ENCODE data around the gene TIMP2. TPM values are rescaled to one million over a fixed set of nuclear protein-coding genes. Genes with fewer than 3 reads are reported as not detected.

Gene TIMP2
- total RNA-seq, 1 experiment from 2014 or later, result 64.8 TPM

DNA sequence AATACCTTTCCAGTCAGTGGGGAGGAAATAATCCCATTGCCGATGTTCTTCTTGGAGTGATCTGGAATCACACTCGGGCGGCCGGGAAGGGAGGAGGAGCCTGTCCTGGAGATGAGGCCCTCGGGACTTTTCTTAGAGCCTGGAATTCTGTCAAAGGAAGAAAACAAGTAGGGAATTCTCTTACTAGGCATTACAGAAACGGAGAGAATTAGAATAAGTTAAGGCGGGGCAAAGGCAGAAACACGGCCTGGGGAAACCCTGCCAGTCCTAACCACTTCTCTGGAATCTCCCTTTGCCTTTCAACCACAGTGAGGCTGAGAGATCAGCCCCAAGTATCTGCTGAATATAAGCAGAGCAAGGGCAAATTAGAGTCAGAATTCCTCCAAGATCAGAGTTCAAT is 112.3 kb downstream of the TIMP2 start:
- ChIA-PET CTCF (no interaction called here), POLR2A (no interaction called here), RAD21 (ENCODE audit: low non-redundant PET in 1 of 2, low total read pairs in 2 of 2, uncharacterized antibody in 2 of 2, unreplicated experiment in 2 of 2) (no interaction called here)
- no peak for DNase-seq (ENCODE audit: low read depth, low spot score)
- intact Hi-C loops (cut with micrococcal nuclease), result no loop called here
- Histone ChIP-seq H3K4me3 (replicated peaks in 1 of 2; ENCODE audit: low read depth in 1 of 2, low read length in 2 of 2) (no peak overlapping the region), H3K79me2 (ENCODE audit: insufficient read depth, low read length) (peaks cover 56% of the 10 kb centered on the region), H3K27me3 (ENCODE audit: insufficient read depth, low read length) (no peaks in the 10 kb centered on the region), H3K9me2 (ENCODE audit: insufficient read depth) (no peaks in the 10 kb centered on the region), H3K4me1 (ENCODE audit: control insufficient read depth in 1 of 2, insufficient read depth in 2 of 2, low read length in 2 of 2) (no peaks in the 10 kb centered on the region), H3K36me3 (ENCODE audit: control insufficient read depth in 1 of 2, insufficient read depth in 2 of 2, low read length in 2 of 2) (peaks cover 79 to 90% of the 10 kb centered on the region in 2 experiments), H3K9ac (ENCODE audit: low read length) (no peak overlapping the region), H3K4me2 (ENCODE audit: low read length) (no peak overlapping the region), H3K9me3 (ENCODE audit: control insufficient read depth in 1 of 2, insufficient read depth in 1 of 2, low read depth in 1 of 2, low read length in 2 of 2) (no peaks in the 10 kb centered on the region), H3K27ac (ENCODE audit: low read depth, low read length) (no peak overlapping the region), H2AFZ (ENCODE audit: low read depth, low read length, poor library complexity, severe bottlenecking) (no peak overlapping the region), H4K20me1 (ENCODE audit: insufficient read depth) (0 out of 2 replicates have a peak, but pooled peaks cover 8% of the 10 kb centered on the region)
- BruUV-seq (replicated peaks), result no TSS peak
- ATAC-seq, result no peak
- no peak for TF ChIP-seq SRF (IDR thresholded peaks at IDR 0.05; ENCODE audit: low read depth)
- TF ChIP-seq ZNF274 (IDR thresholded peaks at IDR 0.05; ENCODE audit: low read depth, low read length), result no peak
- no peak for TF ChIP-seq ELF1 (IDR thresholded peaks at IDR 0.05; ENCODE audit: borderline replicate concordance, low read depth)
- TF ChIP-seq SIN3A (IDR thresholded peaks at IDR 0.05; ENCODE audit: low read depth), result no peak
- TF ChIP-seq, protein P1, sequence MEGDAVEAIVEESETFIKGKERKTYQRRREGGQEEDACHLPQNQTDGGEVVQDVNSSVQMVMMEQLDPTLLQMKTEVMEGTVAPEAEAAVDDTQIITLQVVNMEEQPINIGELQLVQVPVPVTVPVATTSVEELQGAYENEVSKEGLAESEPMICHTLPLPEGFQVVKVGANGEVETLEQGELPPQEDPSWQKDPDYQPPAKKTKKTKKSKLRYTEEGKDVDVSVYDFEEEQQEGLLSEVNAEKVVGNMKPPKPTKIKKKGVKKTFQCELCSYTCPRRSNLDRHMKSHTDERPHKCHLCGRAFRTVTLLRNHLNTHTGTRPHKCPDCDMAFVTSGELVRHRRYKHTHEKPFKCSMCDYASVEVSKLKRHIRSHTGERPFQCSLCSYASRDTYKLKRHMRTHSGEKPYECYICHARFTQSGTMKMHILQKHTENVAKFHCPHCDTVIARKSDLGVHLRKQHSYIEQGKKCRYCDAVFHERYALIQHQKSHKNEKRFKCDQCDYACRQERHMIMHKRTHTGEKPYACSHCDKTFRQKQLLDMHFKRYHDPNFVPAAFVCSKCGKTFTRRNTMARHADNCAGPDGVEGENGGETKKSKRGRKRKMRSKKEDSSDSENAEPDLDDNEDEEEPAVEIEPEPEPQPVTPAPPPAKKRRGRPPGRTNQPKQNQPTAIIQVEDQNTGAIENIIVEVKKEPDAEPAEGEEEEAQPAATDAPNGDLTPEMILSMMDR (IDR thresholded peaks at IDR 0.05 in 2 of 3, conservative IDR thresholded peaks at IDR 0.05 in 1 of 3; ENCODE audit: borderline replicate concordance in 1 of 3, insufficient read depth in 1 of 3, low read depth in 2 of 3, low read length in 2 of 3), result no peak
- no peak for TF ChIP-seq SP1 (IDR thresholded peaks at IDR 0.05; ENCODE audit: low read depth)
- TF ChIP-seq YY1 (IDR thresholded peaks at IDR 0.05; ENCODE audit: extremely low read depth, insufficient replicate concordance, low read depth, low read length), result no peak
- no peak for TF ChIP-seq ZFX (IDR thresholded peaks at IDR 0.05)
- TF ChIP-seq EZH2phosphoT487 (IDR thresholded peaks at IDR 0.05; ENCODE audit: borderline replicate concordance), result no peak
- TF ChIP-seq POLR2AphosphoS5 (IDR thresholded peaks at IDR 0.05; ENCODE audit: low read depth, low read length), result no peak
- TF ChIP-seq, protein P2, sequence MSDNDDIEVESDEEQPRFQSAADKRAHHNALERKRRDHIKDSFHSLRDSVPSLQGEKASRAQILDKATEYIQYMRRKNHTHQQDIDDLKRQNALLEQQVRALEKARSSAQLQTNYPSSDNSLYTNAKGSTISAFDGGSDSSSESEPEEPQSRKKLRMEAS (IDR thresholded peaks at IDR 0.05), result no peak
- no peak for TF ChIP-seq POLR2A (IDR thresholded peaks at IDR 0.05; ENCODE audit: borderline replicate concordance, extremely low read depth, insufficient read depth, insufficient read length)
- TF ChIP-seq, protein P3, sequence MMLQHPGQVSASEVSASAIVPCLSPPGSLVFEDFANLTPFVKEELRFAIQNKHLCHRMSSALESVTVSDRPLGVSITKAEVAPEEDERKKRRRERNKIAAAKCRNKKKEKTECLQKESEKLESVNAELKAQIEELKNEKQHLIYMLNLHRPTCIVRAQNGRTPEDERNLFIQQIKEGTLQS (IDR thresholded peaks at IDR 0.05), result no peak
- no peak for TF ChIP-seq CBX3 (IDR thresholded peaks at IDR 0.05; ENCODE audit: low read depth)
- TF ChIP-seq, protein P4, sequence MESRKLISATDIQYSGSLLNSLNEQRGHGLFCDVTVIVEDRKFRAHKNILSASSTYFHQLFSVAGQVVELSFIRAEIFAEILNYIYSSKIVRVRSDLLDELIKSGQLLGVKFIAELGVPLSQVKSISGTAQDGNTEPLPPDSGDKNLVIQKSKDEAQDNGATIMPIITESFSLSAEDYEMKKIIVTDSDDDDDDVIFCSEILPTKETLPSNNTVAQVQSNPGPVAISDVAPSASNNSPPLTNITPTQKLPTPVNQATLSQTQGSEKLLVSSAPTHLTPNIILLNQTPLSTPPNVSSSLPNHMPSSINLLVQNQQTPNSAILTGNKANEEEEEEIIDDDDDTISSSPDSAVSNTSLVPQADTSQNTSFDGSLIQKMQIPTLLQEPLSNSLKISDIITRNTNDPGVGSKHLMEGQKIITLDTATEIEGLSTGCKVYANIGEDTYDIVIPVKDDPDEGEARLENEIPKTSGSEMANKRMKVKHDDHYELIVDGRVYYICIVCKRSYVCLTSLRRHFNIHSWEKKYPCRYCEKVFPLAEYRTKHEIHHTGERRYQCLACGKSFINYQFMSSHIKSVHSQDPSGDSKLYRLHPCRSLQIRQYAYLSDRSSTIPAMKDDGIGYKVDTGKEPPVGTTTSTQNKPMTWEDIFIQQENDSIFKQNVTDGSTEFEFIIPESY (IDR thresholded peaks at IDR 0.05; ENCODE audit: extremely low read depth, insufficient replicate concordance, low read length), result no peak

Data from HCT116 (cell line).